ENCODE data around the gene CEP112. TPM values are rescaled to one million over a fixed set of nuclear protein-coding genes. Genes with fewer than 3 reads are reported as not detected.

Gene CEP112
- total and polyA plus RNA-seq, 2 of the 13 experiments (the other 11 are each of a cell fraction or from before 2014, with no cell fraction given), result 1.2 to 3.4 TPM

DNA sequence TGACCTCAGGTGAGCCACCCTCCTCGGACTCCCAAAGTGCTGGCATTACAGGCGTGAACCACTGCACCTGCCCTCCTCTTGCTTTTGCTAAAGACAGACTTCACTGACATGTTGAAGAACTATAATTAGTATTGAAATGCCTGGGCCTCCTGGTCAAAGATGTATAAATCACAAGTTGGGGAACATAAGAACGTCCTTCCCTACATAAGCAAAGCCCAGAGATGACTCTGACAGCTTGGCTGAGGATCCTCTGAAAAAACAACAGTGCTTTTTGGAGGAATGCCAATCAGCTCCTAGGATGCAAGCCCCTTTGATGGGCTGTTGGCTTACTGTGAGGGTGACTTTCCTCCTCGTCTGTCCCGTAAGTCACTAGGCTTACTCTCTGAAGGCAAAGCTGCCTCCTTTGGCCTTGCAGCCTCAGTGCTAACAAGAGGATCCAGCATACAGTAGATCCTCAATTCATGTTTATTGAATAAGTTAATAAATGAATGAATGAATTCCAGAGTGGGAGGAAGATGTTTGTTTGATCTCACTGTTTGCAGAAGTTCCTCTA lies 30.9 kb upstream of the CEP112 start (continued):
- TF ChIP-seq PCBP1 (IDR thresholded peaks at IDR 0.05; ENCODE audit: borderline replicate concordance, low read depth, low read length), result no peak
- TF ChIP-seq SALL1 (CRISPR knock-in tag; IDR thresholded peaks at IDR 0.05), result peak; percentile 39; the same call in 1 of the 2 replicates
- TF ChIP-seq, protein P1, sequence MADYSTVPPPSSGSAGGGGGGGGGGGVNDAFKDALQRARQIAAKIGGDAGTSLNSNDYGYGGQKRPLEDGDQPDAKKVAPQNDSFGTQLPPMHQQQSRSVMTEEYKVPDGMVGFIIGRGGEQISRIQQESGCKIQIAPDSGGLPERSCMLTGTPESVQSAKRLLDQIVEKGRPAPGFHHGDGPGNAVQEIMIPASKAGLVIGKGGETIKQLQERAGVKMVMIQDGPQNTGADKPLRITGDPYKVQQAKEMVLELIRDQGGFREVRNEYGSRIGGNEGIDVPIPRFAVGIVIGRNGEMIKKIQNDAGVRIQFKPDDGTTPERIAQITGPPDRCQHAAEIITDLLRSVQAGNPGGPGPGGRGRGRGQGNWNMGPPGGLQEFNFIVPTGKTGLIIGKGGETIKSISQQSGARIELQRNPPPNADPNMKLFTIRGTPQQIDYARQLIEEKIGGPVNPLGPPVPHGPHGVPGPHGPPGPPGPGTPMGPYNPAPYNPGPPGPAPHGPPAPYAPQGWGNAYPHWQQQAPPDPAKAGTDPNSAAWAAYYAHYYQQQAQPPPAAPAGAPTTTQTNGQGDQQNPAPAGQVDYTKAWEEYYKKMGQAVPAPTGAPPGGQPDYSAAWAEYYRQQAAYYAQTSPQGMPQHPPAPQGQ (CRISPR knock-in tag; IDR thresholded peaks at IDR 0.05; ENCODE audit: borderline replicate concordance), result 0 out of 2 replicates have a peak, but pooled peaks have one; percentile 26
- no peak for TF ChIP-seq GABPB1 (CRISPR knock-in tag; IDR thresholded peaks at IDR 0.05)
- TF ChIP-seq PAX8 (CRISPR knock-in tag; IDR thresholded peaks at IDR 0.05; ENCODE audit: borderline replicate concordance), result 0 out of 2 replicates have a peak, but pooled peaks have one; percentile 13
- peak; percentile 38; the same call in 1 of the 2 replicates for TF ChIP-seq ZNF224 (CRISPR knock-in tag; IDR thresholded peaks at IDR 0.05)
- TF ChIP-seq, protein P2, sequence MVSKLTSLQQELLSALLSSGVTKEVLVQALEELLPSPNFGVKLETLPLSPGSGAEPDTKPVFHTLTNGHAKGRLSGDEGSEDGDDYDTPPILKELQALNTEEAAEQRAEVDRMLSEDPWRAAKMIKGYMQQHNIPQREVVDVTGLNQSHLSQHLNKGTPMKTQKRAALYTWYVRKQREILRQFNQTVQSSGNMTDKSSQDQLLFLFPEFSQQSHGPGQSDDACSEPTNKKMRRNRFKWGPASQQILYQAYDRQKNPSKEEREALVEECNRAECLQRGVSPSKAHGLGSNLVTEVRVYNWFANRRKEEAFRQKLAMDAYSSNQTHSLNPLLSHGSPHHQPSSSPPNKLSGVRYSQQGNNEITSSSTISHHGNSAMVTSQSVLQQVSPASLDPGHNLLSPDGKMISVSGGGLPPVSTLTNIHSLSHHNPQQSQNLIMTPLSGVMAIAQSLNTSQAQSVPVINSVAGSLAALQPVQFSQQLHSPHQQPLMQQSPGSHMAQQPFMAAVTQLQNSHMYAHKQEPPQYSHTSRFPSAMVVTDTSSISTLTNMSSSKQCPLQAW (CRISPR knock-in tag; IDR thresholded peaks at IDR 0.05), result no peak
- TF ChIP-seq XBP1 (CRISPR knock-in tag; IDR thresholded peaks at IDR 0.05), result no peak
- no peak for TF ChIP-seq PAWR (CRISPR knock-in tag; IDR thresholded peaks at IDR 0.05; ENCODE audit: borderline replicate concordance)
- peak; percentile 91 for TF ChIP-seq RBM22 (optimal IDR thresholded peaks at IDR 0.05; ENCODE audit: low read length)
- TF ChIP-seq RFXAP (CRISPR knock-in tag; IDR thresholded peaks at IDR 0.05; ENCODE audit: borderline replicate concordance), result no peak
- TF ChIP-seq POLR2A (IDR thresholded peaks at IDR 0.05; ENCODE audit: insufficient read depth in 1 of 2, low read depth in 2 of 2, low read length in 2 of 2), result peak in 1 of 2 experiments; percentile 40; a peak in 1 of 4 replicates
- TF ChIP-seq POLR2AphosphoS5 (IDR thresholded peaks at IDR 0.05; ENCODE audit: low read depth, low read length), result peak; percentile 32; the same call in 1 of the 2 replicates

Data from HepG2 (cell line).